Kidney glomerular epithelial cell (primary cell): ENCODE data around the gene TMEM119.
A peak's percentile ranks its signal among the peaks of the same experiment; 100 is the strongest.

Source experiments
- DNase-seq: peaks from one replicate; lab custom pipeline; 2025; lab: John Stamatoyannopoulos, UW

Gene TMEM119

GRCh38 chr12:108597559-108598471 is at the start of gene TMEM119:
Gene TMEM119 (minus strand): TSS chr12:108598084. CDS start chr12:108592383, 5,701 bp downstream.
- no peak for DNase-seq

- no peak for DNase-seq
Measured at GRCh38 chr12:108646600-108647579, 49.0 kb upstream of the TMEM119 start.

GRCh38 chr12:108645686-108646599 is 48.1 kb upstream of the TMEM119 start:
- DNase-seq, result no peak

GRCh38 chr12:108644811-108645120 is 46.9 kb upstream of the TMEM119 start:
- DNase-seq, result no peak

GRCh38 chr12:108643941-108644810 is 46.3 kb upstream of the TMEM119 start:
- DNase-seq, result no peak

- DNase-seq, result no peak
Measured at GRCh38 chr12:108642899-108643654, 45.2 kb upstream of the TMEM119 start.

GRCh38 chr12:108642269-108642870 is 44.5 kb upstream of the TMEM119 start:
- DNase-seq, result no peak

- no peak for DNase-seq
Measured at GRCh38 chr12:108641446-108642268, 43.8 kb upstream of the TMEM119 start.

- DNase-seq, result peak; percentile 13
Measured at GRCh38 chr12:108640802-108641445, 43.0 kb upstream of the TMEM119 start.

- DNase-seq, result no peak
Measured at GRCh38 chr12:108638997-108639822, 41.3 kb upstream of the TMEM119 start.

GRCh38 chr12:108638141-108638827 is 40.4 kb upstream of the TMEM119 start:
- no peak for DNase-seq

GRCh38 chr12:108637222-108637971 is 39.5 kb upstream of the TMEM119 start:
- DNase-seq, result no peak

- no peak for DNase-seq
Measured at GRCh38 chr12:108635997-108636808, 38.3 kb upstream of the TMEM119 start.

GRCh38 chr12:108635201-108635996 is 37.5 kb upstream of the TMEM119 start:
- DNase-seq, result no peak
